ENCODE results near the gene WDR36. TPM values are rescaled to one million over a fixed set of nuclear protein-coding genes. Genes with fewer than 3 reads are reported as not detected.

Gene WDR36
- total and polyA plus RNA-seq, 2 of the 4 experiments (the other 2 are of a cell fraction): 11.9 to 87.8 TPM

GRCh38 chr5:111107371-111107770 lies 15.2 kb downstream of the WDR36 start:
- WGBS, 2 experiments (ENCODE audit: extremely low coverage in 2 of 2, insufficient read length in 1 of 2): no CpG with 5 or more reads among the region's 2 CpGs
- Histone ChIP-seq H4K8ac (ENCODE audit: low read depth in 2 of 2, low read length in 2 of 2) (no peak overlapping the region; a peak in 1 of 4 replicates), H3K14ac (replicated peaks; ENCODE audit: low read depth, low read length) (no peak overlapping the region), H2BK15ac (ENCODE audit: low read depth, low read length) (no peak overlapping the region), H3K9me3 (ENCODE audit: control insufficient read depth, insufficient read depth, low read length) (no peaks in the 10 kb centered on the region), H3K18ac (ENCODE audit: low read depth, low read length) (no peak overlapping the region), H4K20me1 (ENCODE audit: insufficient read depth, low read length) (no peaks in the 10 kb centered on the region), H2AK5ac (ENCODE audit: low read depth, low read length) (no peak overlapping the region), H3K4me1 (ENCODE audit: control insufficient read depth, insufficient read depth, low read length) (no peaks in the 10 kb centered on the region), H3K4me3 (ENCODE audit: insufficient read depth, low read depth, low read length) (no peak overlapping the region), H2BK20ac (ENCODE audit: low read depth, low read length) (no peak overlapping the region), H2AK9ac (replicated peaks; ENCODE audit: low read depth, low read length, poor library complexity) (no peak overlapping the region), H3K4me2 (ENCODE audit: low read depth, low read length) (no peak overlapping the region), H3K4ac (ENCODE audit: low read depth, low read length) (no peak overlapping the region), H3K9me1 (ENCODE audit: insufficient read depth, low read length) (no peaks in the 10 kb centered on the region), H4K91ac (ENCODE audit: insufficient read depth, low read depth, low read length) (no peak overlapping the region), H4K5ac (ENCODE audit: low read depth, low read length) (no peak overlapping the region), H3K9ac (ENCODE audit: low read depth, low read length) (no peak overlapping the region), H3K27ac (ENCODE audit: insufficient read depth, low read length) (no peak overlapping the region), H3K27me3 (ENCODE audit: control insufficient read depth, insufficient read depth, low read length) (no peaks in the 10 kb centered on the region), H3K79me1 (ENCODE audit: low read depth in 1 of 2, low read length in 2 of 2) (peaks cover 2 to 3% of the 10 kb centered on the region in 2 experiments; a peak in 2 of 4 replicates), H2BK120ac (ENCODE audit: low read depth, low read length) (no peak overlapping the region), H3K56ac (ENCODE audit: extremely low read depth, insufficient read depth, low read length) (no peak overlapping the region), H3K36me3 (ENCODE audit: control insufficient read depth, insufficient read depth, low read length) (peaks cover 20% of the 10 kb centered on the region), H2BK5ac (ENCODE audit: low read depth, low read length, poor library complexity, severe bottlenecking) (no peak overlapping the region), H3K23ac (ENCODE audit: low read depth, low read length) (no peak overlapping the region), H2AFZ (replicated peaks; ENCODE audit: low read length, poor library complexity) (no peak overlapping the region)
- in situ Hi-C loops (cut with MboI; ENCODE audit: low sequenced_read_pairs) (no loop called here), intact Hi-C loops (cut with micrococcal nuclease) (no loop called here), dilution Hi-C loops (cut with HindIII; ENCODE audit: low sequenced_read_pairs, unreplicated experiment) (no loop called here)
- TF ChIP-seq CEBPB (IDR thresholded peaks at IDR 0.05; ENCODE audit: low read depth, low read length): peak; percentile 24; the same call in 1 of the 2 replicates
- TF ChIP-seq, protein P1, sequence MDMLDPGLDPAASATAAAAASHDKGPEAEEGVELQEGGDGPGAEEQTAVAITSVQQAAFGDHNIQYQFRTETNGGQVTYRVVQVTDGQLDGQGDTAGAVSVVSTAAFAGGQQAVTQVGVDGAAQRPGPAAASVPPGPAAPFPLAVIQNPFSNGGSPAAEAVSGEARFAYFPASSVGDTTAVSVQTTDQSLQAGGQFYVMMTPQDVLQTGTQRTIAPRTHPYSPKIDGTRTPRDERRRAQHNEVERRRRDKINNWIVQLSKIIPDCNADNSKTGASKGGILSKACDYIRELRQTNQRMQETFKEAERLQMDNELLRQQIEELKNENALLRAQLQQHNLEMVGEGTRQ (IDR thresholded peaks at IDR 0.05; ENCODE audit: low read depth, low read length): no peak
- ChIA-PET CTCF (interaction anchor here (0.7 kb wide), 1 partner anchor 8 kb away, joined by 3 read pairs; no protein-coding TSS in a partner anchor), POLR2A (ENCODE audit: unreplicated experiment) (interaction anchor here (0.6 to 0.7 kb wide), 2 partner anchors 190 to 1697 kb away, joined by 3 to 5 read pairs; no protein-coding TSS in a partner anchor)
- BruUV-seq (replicated peaks): no TSS peak
- DNase-seq (peak; percentile 35), ATAC-seq (ENCODE audit: low read depth) (no peak; the same call in 1 of the 2 replicates)

Data from IMR-90 (cell line).